ENCODE data around the gene CROCC2.

CROCC2 gene

GRCh38 chr2:240983361-240983995 lies 77.3 kb downstream of the CROCC2 start:
- peak; percentile 23 for TF ChIP-seq CTCF (IDR thresholded peaks at IDR 0.05; ENCODE audit: insufficient read depth, missing control alignments)
- peak; percentile 42 for DNase-seq (ENCODE audit: insufficient read length, low spot score)
- no peak for FAIRE-seq

GRCh38 chr2:240983996-240984498 lies 77.9 kb downstream of the CROCC2 start:
- no peak for TF ChIP-seq CTCF (IDR thresholded peaks at IDR 0.05; ENCODE audit: insufficient read depth, missing control alignments)
- DNase-seq (ENCODE audit: insufficient read length, low spot score) = no peak
- no peak for FAIRE-seq

- no peak for DNase-seq (ENCODE audit: insufficient read length, low spot score)
- TF ChIP-seq CTCF (IDR thresholded peaks at IDR 0.05; ENCODE audit: insufficient read depth, missing control alignments) = no peak
- no peak for FAIRE-seq
Observed at GRCh38 chr2:240985881-240986786, 80.0 kb downstream of the CROCC2 start.

- DNase-seq (ENCODE audit: insufficient read length, low spot score) (no peak), FAIRE-seq (no peak)
- TF ChIP-seq CTCF (IDR thresholded peaks at IDR 0.05; ENCODE audit: insufficient read depth, missing control alignments) = no peak
Observed at GRCh38 chr2:240986787-240987411, 80.8 kb downstream of the CROCC2 start.

GRCh38 chr2:240987588-240987987 lies 81.5 kb downstream of the CROCC2 start:
- no peak for TF ChIP-seq CTCF (IDR thresholded peaks at IDR 0.05; ENCODE audit: insufficient read depth, missing control alignments)
- no peak for FAIRE-seq
- DNase-seq (ENCODE audit: insufficient read length, low spot score) = no peak

GRCh38 chr2:240988146-240988545 lies 82.0 kb downstream of the CROCC2 start:
- DNase-seq (ENCODE audit: insufficient read length, low spot score) (no peak), FAIRE-seq (no peak)
- TF ChIP-seq CTCF (IDR thresholded peaks at IDR 0.05; ENCODE audit: insufficient read depth, missing control alignments) = no peak
